GM18868 (cell line): ENCODE data around the gene OR7D2.

Source experiments
- ATAC-seq: cut with Tn5 transposase; IDR thresholded peaks from one replicate; pipeline ENCODE4 v1.9.1; 2021; ENCODE audit warnings: mild to moderate bottlenecking, moderate library complexity; ENCODE audit not compliant: unreplicated experiment

The OR7D2 gene

GRCh38 chr19:9178901-9179300 lies at the start of gene OR7D2:
OR7D2 (plus strand) TSS chr19:9178979; CDS start chr19:9185782, 6,803 bp downstream.
- ATAC-seq, result no peak

DNA sequence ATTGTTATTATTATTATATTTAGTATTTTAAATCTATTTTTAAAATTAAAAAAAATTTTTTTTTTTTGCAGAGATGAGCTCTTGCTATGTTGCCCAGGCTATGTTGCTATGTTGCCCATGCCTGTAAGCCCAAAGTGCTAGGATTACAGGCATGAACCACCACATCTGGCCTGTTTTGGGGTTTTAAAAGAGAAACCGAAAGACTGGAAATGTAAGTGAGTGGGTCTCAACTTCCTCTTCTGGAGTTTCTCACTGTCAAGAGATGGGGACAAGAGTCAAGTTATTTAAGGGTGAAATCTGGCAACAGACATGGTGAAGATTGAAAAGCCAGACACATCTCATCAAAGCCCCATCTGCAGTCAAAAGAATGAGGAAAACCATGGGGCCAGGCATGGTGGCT lies 47.8 kb upstream of the OR7D2 start:
- ATAC-seq, result no peak

GRCh38 chr19:9132422-9132821 lies 46.4 kb upstream of the OR7D2 start:
- no peak for ATAC-seq

DNA sequence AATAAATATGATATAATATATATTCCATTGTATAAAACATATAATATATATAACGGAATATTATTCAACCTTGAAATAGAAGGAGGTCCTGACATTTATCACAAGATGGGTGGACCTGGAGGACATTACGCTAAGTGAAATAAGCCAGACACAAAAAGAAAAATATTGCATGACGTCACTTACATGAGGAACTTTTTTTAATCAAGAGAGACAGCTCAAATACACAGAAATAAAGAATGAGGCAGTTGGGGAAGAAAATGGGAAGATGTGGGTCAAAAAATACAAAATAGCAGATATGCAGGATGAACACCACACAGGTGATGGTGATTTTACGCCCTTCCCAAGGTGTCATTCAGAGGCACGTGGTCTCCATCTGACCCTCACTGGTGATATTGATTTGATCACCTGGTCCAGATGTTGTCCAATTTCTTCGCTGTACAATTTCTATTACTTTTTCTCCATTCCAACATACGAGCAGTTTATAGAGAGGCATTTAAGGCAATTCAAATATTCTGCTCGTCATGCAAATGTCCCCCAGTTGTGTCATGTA lies 39.1 kb upstream of the OR7D2 start:
- no peak for ATAC-seq

DNA sequence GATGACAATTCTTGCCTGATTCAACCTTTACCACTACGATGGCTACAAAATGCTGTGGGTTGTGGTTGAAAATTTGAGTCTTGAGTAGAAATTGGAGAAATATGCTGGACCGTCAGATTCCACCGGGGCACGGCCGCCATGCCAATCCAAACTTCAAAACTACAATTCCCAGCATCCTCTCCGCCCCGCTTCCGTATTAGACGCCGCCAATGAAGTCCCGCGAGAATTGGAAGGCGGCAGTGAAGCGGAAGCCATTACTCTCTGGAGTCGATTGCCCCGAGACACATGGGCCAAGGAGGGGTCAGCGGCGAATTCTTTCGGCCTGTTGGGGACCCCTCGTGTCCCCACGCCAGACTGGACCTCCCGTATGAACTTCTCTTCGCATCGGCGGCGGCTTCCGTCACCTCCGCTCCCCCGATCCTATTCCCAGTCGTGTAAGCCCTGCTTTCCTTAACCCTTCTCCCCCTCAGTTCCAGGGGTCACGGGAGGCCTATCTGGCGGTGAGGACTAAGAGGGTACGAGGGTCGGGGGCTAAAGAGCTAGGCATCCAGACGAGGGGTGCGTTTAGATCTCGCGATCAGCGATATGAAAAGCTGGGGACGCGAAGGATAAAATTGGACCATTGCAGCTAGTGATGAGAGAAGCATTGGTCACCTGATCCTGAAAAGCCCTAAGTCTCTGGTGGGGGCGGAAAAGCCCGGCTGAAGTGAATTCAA lies 38.5 kb upstream of the OR7D2 start, which contains the start of gene ZNF317:
ZNF317 (plus strand) TSS at position 239 of the 716 bp plus-strand sequence. CDS start 15,620 bp downstream, outside the sequence.
- ATAC-seq, result peak; percentile 94

- ATAC-seq, result no peak
Observed at GRCh38 chr19:9144920-9145319, 33.9 kb upstream of the OR7D2 start.

DNA sequence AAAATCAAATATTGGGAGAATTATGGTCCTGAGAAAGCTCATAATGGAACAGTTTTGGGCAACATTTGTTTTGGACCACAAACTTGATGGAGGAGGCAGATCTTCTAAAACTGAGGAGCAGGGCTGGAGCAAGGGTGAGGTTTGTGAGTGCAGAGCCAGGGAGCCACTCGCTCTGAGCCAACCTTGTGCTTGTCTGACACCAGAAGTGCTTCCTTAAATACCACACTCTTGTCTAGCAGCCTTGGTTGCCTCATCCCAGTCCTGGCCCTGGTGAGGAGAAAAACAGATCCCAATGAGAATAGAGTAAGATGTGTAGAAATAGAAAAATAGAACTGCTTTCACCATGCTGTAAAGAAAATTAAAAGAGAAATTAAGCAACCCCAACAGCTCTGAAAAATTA lies 31.9 kb upstream of the OR7D2 start:
- no peak for ATAC-seq

- ATAC-seq, result no peak
Observed at GRCh38 chr19:9148697-9149096, 30.1 kb upstream of the OR7D2 start.

- ATAC-seq, result no peak
Observed at GRCh38 chr19:9149997-9150396, 28.8 kb upstream of the OR7D2 start.

DNA sequence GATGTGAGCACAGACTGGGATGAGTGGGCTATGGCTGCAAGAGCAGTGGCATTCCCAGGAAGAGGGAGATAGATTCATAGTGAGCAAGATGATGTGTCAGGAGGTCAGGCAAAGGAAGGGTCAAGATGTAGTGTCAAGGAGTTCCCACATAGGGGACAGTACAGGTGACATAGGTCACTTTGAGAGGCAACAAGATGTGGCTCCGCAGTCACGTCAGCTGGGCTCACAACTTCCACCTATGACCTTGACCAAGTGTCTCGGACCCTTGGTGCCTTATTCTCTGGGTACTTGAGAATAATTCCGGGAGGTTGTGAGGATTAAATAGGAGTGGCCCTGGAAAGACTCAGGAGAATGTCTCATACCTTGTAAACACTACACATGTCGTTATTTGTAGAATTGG lies 28.1 kb upstream of the OR7D2 start:
- ATAC-seq, result no peak

- ATAC-seq, result no peak
Observed at GRCh38 chr19:9151367-9151766, 27.4 kb upstream of the OR7D2 start.

DNA sequence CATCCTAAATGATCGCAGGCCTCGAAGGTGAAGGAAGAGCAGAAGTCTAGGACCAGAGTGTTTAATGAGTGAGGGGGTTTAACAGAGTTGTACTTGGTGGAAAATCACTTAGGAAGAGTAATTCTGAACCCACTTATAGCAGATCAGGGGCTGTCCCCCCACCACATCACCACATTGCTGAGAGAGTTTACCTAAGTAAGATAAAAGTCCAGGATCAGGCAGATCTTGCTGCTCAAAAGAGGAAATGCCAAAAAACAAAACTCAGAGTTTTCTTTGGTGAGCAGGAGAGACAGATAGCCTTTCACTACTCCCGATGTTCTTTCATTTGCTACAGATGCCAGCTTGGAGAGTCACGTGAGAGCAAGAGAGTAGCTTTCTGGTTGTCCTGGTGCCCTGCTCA lies 23.2 kb upstream of the OR7D2 start:
- no peak for ATAC-seq

GRCh38 chr19:9156304-9156703 lies 22.5 kb upstream of the OR7D2 start:
- no peak for ATAC-seq

DNA sequence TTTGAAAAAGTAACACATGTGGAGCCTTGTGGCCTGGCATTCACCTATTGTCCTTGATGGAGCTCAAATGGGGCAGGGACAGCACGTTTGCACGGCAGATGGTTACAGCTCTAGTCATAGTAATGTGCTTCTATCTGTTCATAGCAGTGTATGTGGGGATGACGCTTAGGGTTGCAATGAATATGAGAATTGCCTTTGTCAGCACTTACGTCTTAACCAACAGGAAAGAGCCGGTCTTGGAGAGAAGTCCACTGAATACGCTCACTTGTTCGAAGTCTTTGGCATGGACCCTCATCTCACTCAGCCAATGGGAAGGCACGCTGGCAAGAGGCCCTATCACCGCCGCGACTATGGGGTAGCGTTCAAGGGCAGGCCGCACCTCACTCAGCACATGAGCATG lies 18.9 kb upstream of the OR7D2 start:
- ATAC-seq, result no peak

GRCh38 chr19:9161427-9161826 lies 17.4 kb upstream of the OR7D2 start:
- no peak for ATAC-seq

DNA sequence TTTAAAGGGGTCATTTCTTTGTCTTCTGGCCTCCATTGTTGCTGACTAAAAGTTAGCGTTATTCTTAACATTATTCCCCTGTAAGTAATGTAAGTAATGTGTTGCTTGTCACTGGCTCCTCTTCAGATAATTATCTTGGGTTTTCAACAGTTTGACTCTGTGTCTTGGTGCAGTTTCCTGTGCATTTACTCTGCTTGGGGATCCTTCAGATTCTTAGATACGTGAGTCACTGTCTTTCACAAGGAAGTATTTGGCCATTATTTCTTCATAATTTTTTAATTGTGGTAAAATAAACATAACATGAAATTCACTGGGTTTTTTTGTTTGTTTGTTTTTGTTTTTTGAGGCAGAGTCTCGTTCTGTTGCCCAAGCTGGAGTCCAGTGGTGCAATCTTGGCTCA lies 13.5 kb upstream of the OR7D2 start:
- ATAC-seq, result no peak

- ATAC-seq, result no peak
Observed at GRCh38 chr19:9166846-9167245, 11.9 kb upstream of the OR7D2 start.

GRCh38 chr19:9171393-9171991 lies 7.3 kb upstream of the OR7D2 start:
- no peak for ATAC-seq

- ATAC-seq, result no peak
Observed at GRCh38 chr19:9175326-9175725, 3.5 kb upstream of the OR7D2 start.

- ATAC-seq, result no peak
Observed at GRCh38 chr19:9183000-9183399, 4.2 kb downstream of the OR7D2 start.

DNA sequence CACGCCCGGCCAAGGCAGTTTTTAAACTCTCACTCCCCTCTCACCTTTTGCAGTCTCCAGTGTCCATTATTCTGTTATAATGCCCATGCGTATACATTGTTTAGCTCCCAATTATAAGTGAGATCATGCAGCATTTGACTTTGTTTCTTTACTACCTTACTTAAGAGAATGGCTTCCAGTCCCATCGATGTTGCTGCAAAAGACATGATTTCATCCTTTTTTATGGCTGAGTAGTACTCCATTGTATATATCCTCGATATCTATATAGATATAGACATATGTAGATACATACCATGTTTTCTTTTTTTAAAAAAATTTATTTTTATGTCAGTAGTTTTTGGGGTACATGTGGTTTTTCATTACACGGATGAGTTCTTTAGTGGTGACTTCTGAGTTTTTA lies 8.4 kb downstream of the OR7D2 start:
- ATAC-seq, result no peak

GRCh38 chr19:9189535-9189934 lies 10.8 kb downstream of the OR7D2 start:
- no peak for ATAC-seq
